NCI-H128 (cell line): Measurements from ENCODE around the gene TMEM50B.
A peak's percentile ranks its signal among the peaks of the same experiment; 100 is the strongest.
"Not testable (repeated sequence)": the region's sequence is repeated elsewhere in the genome, so short reads cannot be mapped to it uniquely, and the experiment has no call there.

Experiments used
- DNase-seq: peaks from one replicate; lab custom pipeline; 2025; ENCODE audit not compliant: unreplicated experiment; lab: John Stamatoyannopoulos, UW

Gene TMEM50B

GRCh38 chr21:33479679-33480480 lies at the start of gene TMEM50B:
Gene TMEM50B, minus strand, starts transcription at chr21:33479974. Its CDS starts 11,089 bp downstream, at chr21:33468885.
- DNase-seq, result peak; percentile 86

- DNase-seq, result no peak
Measured at GRCh38 chr21:33522953-33523349, 43.2 kb upstream of the TMEM50B start.

- DNase-seq, result no peak
Measured at GRCh38 chr21:33522297-33522952, 42.7 kb upstream of the TMEM50B start.

- no peak for DNase-seq
Measured at GRCh38 chr21:33518899-33519298, 39.1 kb upstream of the TMEM50B start.

- DNase-seq, result no peak
Measured at GRCh38 chr21:33514229-33514628, 34.5 kb upstream of the TMEM50B start.

DNA sequence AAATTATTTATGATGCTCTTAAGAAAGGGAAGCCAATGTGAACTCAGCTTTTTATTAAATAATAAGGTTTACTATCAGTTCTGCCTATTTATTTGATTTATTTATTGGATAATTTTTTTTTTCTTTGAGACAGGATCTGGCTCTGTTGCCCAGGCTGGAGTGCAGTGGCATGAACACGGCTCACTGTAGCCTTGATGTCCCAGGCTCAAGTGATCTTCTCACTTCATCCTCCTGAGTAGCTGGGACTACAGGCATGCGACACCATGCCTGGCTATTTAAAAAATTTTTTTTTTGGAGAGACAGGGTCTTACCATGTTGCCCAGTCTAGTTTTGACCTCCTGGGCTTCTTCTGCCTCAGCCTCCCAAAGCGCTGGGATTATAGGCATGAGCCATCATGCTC lies 32.7 kb upstream of the TMEM50B start:
- DNase-seq, result no peak

DNA sequence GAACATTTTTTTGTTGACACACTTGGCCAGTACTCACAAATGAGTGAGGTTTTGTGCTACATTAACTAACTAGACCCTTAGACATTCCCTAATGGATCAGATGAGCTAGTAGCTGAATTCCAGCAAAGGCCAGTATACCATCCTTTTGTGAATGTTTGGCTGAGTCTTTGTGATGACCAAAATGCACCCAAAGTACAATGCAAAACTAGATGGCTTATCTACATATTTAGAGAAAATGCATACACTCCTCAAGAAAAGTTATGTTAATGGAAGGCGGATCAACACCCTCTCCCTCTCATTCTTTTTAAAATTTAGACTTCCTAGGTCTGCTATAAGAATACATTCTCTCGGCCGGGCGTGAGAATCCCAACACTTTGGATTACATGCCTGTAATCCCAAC lies 31.9 kb upstream of the TMEM50B start:
- DNase-seq, result no peak

- no peak for DNase-seq
Measured at GRCh38 chr21:33510826-33511225, 31.1 kb upstream of the TMEM50B start.

DNA sequence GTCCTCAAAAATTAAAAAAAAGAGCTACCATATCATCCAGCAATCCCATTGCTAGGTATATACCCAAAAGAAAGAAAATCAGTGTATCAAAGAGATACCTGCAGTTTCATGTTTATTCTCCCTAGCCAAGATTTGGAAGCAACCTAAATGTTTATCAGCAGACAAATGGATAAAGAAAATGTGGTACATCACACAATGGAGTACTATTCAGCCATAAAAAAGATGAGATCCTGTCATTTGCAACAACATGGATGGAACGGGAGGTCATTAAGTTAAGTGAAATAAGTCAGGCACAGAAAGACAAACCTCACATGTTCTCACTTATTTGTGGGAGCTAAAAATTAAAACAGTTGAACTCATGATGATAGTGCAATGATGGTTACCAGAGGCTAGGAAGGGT lies 27.2 kb upstream of the TMEM50B start:
- DNase-seq, result not testable (repeated sequence)

DNA sequence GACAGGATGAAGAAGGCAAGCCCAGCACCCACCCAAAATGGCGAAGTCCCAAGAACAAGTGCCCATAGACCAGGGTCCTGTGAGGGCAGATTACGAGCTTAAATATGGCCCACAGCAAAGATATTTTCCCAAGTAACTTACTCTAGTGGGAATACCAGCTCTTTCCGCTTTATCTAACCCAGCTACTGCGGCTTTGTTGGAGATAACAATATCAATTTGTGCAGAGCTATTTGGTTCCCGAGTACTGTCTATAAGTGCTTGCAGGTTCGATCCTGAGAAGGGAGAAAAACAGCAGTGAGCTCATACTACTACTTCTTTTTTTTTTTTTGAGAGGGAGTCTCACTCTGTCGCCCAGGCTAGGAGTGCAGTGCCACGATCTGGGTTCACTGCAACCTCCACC lies 26.1 kb upstream of the TMEM50B start:
- DNase-seq, result no peak

DNA sequence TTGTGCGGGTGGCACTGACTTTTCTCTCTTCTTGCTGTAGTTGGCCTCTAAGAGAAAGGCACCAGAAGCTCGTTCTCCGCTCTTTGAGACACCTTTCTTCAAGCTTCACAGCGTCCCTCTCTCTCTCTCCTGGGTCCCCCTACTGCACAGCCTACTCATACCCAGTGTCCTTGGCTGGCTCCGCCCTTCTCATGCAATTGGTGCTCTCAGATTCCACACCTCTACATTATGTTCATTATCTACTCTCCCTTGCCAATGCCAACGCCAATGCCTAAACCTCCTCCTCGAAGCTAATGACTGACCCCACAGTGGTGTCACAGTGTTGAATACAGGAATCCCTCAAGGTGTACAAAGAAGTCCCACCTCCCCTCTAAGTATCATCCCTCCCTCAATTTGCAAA lies 16.6 kb upstream of the TMEM50B start:
- no peak for DNase-seq

DNA sequence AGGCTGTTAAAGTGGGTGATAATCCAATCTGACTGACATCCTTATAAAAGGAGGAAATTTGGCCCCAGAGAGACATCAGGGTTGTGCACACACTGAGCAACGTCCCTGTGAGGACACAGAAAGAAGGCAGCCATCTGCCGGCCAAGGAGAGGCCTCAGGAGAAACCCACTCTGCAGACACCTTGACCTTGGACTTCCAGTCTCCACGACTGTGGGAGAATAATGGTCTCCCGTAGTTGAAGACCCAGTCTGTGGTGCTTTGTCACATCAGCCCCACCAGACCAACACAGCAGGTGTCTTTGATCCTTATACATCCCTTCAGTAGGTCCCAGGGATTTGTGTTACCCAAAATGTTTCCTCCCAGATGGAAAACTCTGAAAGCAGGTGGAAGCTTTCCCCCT lies 16.0 kb upstream of the TMEM50B start:
- no peak for DNase-seq

GRCh38 chr21:33493756-33494155 lies 14.0 kb upstream of the TMEM50B start:
- DNase-seq, result no peak

DNA sequence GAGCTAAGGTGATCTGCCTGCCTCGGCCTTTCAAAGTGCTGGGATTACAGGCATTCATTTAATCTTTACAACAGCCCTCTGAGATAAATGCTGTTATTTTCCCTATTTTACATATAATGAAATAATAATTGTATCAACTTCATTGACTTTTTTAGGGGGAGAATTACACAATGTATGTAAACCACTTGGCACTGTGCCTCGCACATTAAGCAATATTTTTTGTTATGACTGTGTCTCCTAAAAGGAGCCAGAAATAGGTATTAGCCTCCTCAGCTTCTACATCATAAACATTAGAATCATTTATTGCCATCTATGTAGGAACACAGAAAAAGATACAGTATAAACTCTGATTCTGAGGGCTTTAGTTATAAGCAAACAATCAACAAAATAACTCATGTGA lies 12.8 kb upstream of the TMEM50B start:
- DNase-seq, result no peak

DNA sequence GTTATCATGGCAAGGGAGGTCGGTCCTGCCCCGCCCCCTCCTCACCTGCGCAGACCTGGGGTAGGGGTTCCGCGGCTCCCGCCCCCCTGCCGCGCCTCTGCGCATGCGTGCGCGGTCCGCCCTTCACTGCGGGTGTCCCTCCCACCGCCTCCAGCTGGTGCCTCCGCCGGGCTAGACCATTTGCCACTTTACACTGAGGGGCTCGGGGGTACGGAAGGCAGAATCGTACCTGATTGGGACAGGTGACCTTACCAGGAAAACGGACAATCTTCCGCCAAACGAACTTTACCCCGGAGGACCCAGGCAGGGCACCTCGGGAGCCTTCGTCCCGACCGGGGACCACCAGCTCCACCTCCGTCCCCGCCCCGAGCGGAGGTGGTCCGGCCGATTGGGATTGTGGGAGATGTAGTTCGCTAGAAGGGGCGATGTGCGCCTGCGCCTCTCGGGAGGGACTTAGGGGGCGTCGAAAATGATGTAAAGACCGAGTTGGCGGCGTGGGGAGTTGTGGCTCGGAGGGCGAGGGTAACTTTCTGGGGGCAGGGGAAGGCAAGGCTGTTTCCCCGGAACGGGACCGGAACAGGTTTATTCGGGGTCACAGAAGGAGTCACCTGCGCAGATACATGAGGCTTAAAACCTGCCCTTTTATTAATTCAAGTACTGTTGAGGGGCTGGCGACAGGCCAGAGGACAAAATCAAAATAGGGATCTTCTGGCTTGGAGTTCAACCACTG lies 11.8 kb upstream of the TMEM50B start, which contains the start of gene DNAJC28:
DNAJC28 (minus strand) TSS at position 344 of the 730 bp plus-strand sequence. CDS start 2,323 bp downstream, outside the sequence.
- DNase-seq, result peak; percentile 97

- DNase-seq, result no peak
Measured at GRCh38 chr21:33490991-33491372, 11.2 kb upstream of the TMEM50B start.

- DNase-seq, result no peak
Measured at GRCh38 chr21:33488936-33489335, 9.2 kb upstream of the TMEM50B start.

DNA sequence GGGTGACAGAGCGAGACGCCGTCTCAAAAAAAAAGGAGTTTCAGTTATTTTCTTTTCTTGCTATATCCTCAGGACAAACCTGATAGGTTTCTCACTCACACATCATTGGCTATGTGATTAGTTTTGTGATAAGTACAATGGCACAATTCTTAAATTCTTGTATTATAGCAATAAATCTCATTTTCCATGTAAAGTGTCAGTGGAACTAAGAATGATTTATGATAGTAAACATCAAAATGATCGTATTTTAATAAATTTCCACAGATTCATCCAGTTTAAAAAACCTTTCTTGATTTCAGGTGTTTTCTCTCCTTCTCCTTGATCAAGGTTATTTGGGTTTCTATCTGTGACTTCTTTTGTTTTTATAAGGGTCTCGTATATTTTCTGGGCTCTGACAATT lies 8.2 kb upstream of the TMEM50B start:
- DNase-seq, result no peak

DNA sequence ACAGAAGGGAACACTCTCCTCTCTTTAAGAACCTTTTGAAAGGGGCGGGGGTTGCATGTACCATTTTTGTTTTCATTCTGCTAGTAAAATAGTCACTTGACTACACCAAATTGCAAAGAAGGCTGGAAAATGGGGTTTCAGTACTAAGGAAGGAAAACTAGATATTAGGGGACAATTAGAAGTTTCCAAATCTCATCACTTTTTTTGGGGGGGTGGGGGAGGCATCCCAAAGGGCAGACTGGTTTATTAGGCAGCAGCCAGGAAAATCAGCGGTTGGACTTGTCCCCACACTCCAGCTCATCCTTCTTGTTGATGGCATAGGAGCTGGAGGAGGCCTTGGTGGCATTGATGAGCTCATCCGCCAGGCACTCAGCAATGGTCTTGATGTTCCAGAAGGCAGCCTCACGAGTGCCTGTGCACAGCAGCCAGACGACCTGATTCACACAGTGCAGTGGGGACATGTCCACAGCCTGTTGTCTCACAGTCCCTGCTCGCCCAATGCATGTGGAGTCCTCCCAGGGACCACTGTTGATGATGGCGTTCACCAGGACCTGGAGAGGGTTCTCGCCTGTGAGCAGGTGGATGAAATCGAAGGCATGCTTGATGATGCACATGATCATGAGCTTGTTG lies 1.7 kb upstream of the TMEM50B start:
- DNase-seq, result no peak

DNA sequence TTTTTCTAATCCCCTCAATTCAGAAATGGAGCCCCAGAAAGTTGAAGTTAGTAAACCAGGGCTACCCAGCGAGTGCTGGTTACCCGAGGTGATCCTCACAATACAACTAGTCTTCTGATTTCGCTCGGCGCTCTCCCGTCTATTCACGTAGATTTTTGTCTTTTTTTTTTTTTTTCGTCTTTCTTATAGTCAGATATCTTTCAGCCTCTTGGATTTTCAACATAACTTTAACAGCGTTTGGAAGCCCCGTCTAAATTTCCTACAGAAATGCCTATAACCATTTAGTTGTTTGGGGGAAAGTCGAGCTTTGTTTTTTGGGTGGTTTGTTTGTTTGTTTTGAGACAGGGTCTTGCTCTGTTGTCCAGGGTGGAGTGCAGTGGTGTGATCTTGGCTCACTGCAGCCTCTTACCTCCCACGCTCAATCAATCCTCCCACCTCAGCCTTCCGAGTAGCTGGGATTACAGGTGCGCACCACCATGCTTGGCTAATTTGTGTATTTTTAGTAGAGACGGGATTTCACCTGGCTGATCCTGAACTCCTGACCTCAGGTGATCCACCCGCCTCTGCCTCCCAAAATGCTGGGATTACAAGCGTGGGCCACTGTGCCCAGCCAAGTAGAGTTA lies 818 bp upstream of the TMEM50B start:
- DNase-seq, result no peak
